Lung (tissue), 12 donors: ENCODE data around the gene PACRG. TPM values are rescaled to one million over a fixed set of nuclear protein-coding genes. Genes with fewer than 3 reads are reported as not detected.

Experiments
- ATAC-seq: fragments of 200-7000 bp; cut with Tn5 transposase; one replicate; pipeline ENCODE4 v1.9.1; 2020; ENCODE audit warnings: moderate number of reproducible peaks; ENCODE audit not compliant: insufficient read depth, low FRiP score
- DNase-seq, 3 donors: peaks; one replicate each; pipeline ENCODE4 v3.0.0-alpha.2; 2013 to 2017
- H3K27ac ChIP-seq, 2 donors: one replicate each; pipeline ENCODE4 v1.5.1; 2013; ENCODE audit warnings: mild to moderate bottlenecking in 2 of 2, moderate library complexity in 2 of 2, control low read depth in 1 of 2, inconsistent platforms in 1 of 2, low read depth in 1 of 2, low read length in 1 of 2
- H3K27me3 ChIP-seq, 3 donors: one replicate each; pipeline ENCODE4 v1.5.1; 2013; ENCODE audit warnings: low read length in 2 of 3; ENCODE audit not compliant: control insufficient read depth in 3 of 3, insufficient read depth in 3 of 3
- H3K36me3 ChIP-seq, 4 donors: one replicate each; pipeline ENCODE4 v1.5.1; 2013; ENCODE audit warnings: low read length in 4 of 4, mild to moderate bottlenecking in 1 of 4, moderate library complexity in 1 of 4; ENCODE audit not compliant: control insufficient read depth in 4 of 4, insufficient read depth in 4 of 4
- H3K4me1 ChIP-seq, 5 donors: one replicate each; pipeline ENCODE4 v1.5.1; 2013; ENCODE audit warnings: low read length in 5 of 5, mild to moderate bottlenecking in 2 of 5, moderate library complexity in 1 of 5; ENCODE audit not compliant: control insufficient read depth in 5 of 5, insufficient read depth in 5 of 5
- H3K4me3 ChIP-seq: one replicate; pipeline ENCODE4 v1.5.1; 2013; ENCODE audit warnings: mild to moderate bottlenecking, control low read depth, moderate library complexity
- H3K9ac ChIP-seq, 2 donors: one replicate each; pipeline ENCODE4 v1.5.1; 2013; ENCODE audit warnings: low read length in 2 of 2, control low read depth in 1 of 2; ENCODE audit not compliant: insufficient read depth in 1 of 2
- H3K9me3 ChIP-seq, 4 donors: one replicate each; pipeline ENCODE4 v1.5.1; 2013; ENCODE audit warnings: low read length in 3 of 4, mild to moderate bottlenecking in 1 of 4, moderate library complexity in 1 of 4; ENCODE audit not compliant: control insufficient read depth in 4 of 4, insufficient read depth in 3 of 4
- WGBS, 2 donors: extraction: QIAGEN DNeasy Blood & Tissue Kit; methylation state at CpG; one replicate each; pipeline ENCODE4 v1.1.7; 2013; 5-methylcytosine and 5-hydroxymethylcytosine counted together
- polyA plus RNA-seq, 2 donors: library from polyadenylated mRNA; stranded (reverse); fragments of 200-250 nt; gene quantifications; one replicate each; pipeline ENCODE4 v1.2.1, GENCODE V29; 2013
- total RNA-seq, 2 donors: library from RNA; depleted of rRNA in 1 of 2; stranded (reverse); fragments of >200 nt in 1 of 2; gene quantifications; one replicate each; pipeline ENCODE4 v1.2.1, GENCODE V29; 2014 to 2021
- TF ChIP-seq, protein P1 (sequence below): IDR thresholded peaks from 2 replicates; pipeline ENCODE4 v1.5.1; 2012; ENCODE audit warnings: mild to moderate bottlenecking; ENCODE audit errors: control extremely low read depth, extremely low read depth
- donor health status: control.
- donor health status: control.
- donor health status: Bipolar disorder and iron deficiency.
- donor health status: healthy.
- donor health status: DM: yes; HTN: yes; CAD: no.

The PACRG gene
- total and polyA plus RNA-seq, 4 donors, result 3.8 to 26.6 (median 7.4) TPM

DNA sequence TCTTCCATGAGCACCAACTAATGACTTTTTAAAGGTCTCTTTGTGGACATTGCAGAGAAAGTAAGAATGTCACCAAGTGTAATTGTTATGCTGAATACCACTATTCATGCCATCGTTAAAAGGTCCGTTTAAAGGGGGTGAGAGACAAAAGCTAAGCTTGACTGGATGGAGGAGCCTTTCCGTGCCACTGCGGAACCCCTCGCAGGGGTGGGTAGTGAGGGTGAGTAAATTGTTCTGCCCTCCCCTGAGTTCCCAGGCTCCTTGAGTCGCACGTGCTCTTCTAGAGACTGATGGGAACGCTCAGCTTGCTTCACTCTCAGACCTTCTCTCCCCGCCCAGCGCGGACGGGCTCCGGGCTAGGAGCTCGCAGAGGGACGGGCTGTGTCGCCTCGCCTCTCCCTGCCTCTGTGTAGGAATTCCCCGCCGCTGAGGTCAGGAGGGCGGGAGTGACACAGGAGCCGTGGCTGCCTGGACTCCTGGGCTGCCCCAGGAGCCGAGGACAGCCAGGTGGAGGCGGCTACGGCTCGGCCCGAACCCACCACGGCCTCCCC, 371.9 kb downstream of the PACRG start:
- peaks cover 0 to 7% (median 0%) of the 10 kb centered on the region in 4 donors for H3K9me3 ChIP-seq
- no peaks in the 10 kb centered on the region for H3K36me3 ChIP-seq
- TF ChIP-seq, protein P1, sequence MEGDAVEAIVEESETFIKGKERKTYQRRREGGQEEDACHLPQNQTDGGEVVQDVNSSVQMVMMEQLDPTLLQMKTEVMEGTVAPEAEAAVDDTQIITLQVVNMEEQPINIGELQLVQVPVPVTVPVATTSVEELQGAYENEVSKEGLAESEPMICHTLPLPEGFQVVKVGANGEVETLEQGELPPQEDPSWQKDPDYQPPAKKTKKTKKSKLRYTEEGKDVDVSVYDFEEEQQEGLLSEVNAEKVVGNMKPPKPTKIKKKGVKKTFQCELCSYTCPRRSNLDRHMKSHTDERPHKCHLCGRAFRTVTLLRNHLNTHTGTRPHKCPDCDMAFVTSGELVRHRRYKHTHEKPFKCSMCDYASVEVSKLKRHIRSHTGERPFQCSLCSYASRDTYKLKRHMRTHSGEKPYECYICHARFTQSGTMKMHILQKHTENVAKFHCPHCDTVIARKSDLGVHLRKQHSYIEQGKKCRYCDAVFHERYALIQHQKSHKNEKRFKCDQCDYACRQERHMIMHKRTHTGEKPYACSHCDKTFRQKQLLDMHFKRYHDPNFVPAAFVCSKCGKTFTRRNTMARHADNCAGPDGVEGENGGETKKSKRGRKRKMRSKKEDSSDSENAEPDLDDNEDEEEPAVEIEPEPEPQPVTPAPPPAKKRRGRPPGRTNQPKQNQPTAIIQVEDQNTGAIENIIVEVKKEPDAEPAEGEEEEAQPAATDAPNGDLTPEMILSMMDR, result no peak
- no peaks in the 10 kb centered on the region for H3K27me3 ChIP-seq
- ATAC-seq (no peak), DNase-seq (no peak)
- H3K4me1 ChIP-seq, result no peaks in the 10 kb centered on the region
- H3K27ac ChIP-seq, result no peak overlapping the region
- no peak overlapping the region for H3K9ac ChIP-seq
- WGBS, 2 donors, result 91 to 93% methylated on average over 27 of the region's 27 CpGs
- H3K4me3 ChIP-seq, result no peak overlapping the region

DNA sequence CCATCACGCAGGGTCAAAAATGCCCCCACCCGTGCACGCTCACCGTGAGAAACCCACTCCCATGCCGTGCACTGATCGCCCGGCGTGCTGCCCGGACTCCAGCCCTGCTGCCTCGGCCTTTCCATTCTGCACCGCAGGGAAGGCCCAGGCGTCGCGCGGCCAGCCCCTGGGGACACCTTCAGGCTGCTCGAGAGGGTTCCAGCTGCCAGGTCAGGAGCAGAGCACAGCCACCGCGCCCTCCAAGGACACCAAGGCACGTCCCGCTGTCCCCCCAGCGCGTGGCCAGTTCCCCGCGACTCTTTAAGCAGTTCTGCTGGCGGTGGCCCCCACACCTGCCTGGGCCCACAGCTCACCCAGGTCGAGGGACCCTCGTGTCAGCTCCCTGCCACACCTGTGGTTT, 372.5 kb downstream of the PACRG start:
- H3K36me3 ChIP-seq, result no peaks in the 10 kb centered on the region
- H3K4me3 ChIP-seq, result no peak overlapping the region
- H3K27ac ChIP-seq, result no peak overlapping the region
- H3K4me1 ChIP-seq, result no peaks in the 10 kb centered on the region
- H3K9ac ChIP-seq, result no peak overlapping the region
- peaks cover 0 to 7% (median 0%) of the 10 kb centered on the region in 4 donors for H3K9me3 ChIP-seq
- TF ChIP-seq, protein P1, result no peak
- ATAC-seq (no peak), DNase-seq (no peak)
- 95 to 96% methylated on average over 27 of the region's 27 CpGs for WGBS, 2 donors
- no peaks in the 10 kb centered on the region for H3K27me3 ChIP-seq

DNA sequence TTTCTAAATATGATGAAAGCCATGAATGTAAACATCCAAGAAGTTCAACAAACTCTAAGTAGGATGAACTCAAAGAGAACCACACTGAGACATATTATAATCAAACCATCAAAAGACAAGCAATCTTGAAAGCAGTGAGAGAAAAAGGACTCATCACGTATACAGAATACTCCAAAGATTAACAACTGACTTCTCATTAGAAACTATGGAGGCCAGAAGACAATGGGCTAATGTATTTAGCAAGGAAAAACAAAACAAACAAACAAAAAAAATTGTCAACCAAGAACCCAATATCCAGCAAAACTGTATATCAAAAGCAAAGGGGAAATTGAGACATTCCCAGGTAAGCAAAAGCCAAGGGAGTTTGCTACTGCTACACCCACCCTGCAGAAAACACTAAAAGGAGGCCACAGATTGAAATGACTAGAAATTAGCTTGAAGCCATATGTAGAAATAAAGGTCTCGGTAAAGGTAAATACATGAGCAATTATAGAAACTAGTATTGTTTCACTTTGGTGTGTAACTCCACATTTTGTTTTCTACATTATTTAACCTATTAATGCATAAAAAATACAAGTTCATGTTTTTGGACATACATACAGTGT, 385.7 kb downstream of the PACRG start:
- ATAC-seq, result no peak
- Histone ChIP-seq H3K36me3 (no peaks in the 10 kb centered on the region), H3K27ac (no peak overlapping the region), H3K4me1 (peaks cover 0 to 2% (median 0%) of the 10 kb centered on the region in 5 donors), H3K4me3 (no peak overlapping the region), H3K27me3 (no peaks in the 10 kb centered on the region), H3K9ac (no peak overlapping the region), H3K9me3 (peaks cover 0 to 6% (median 3%) of the 10 kb centered on the region in 4 donors)
- 82 to 88% methylated on average over 2 of the region's 2 CpGs for WGBS, 2 donors
- TF ChIP-seq, protein P1, result no peak
- DNase-seq, result no peak
